IMR-90 (cell line): Measurements from ENCODE around the gene PLA2G3. TPM values are rescaled to one million over a fixed set of nuclear protein-coding genes. Genes with fewer than 3 reads are reported as not detected.

Source experiments
- ATAC-seq: fragments of 200-7000 bp; cut with Tn5 transposase; 2 replicates; pipeline ENCODE4 v1.9.1; 2020; ENCODE audit warnings: low read depth, mild to moderate bottlenecking, moderate library complexity
- BruUV-seq: library from RNA; stranded (reverse); fragments of 400-500 nt; replicated peaks from 2 replicates; lab custom pipeline; 2021; lab: Mats Ljungman, UMichigan
- CTCF ChIA-PET: fragments of 300-600 bp; formaldehyde crosslinking; extraction: SDS; loops from one replicate; lab custom pipeline; 2021; ENCODE audit warnings: antibody characterized with exemption; lab: Yijun Ruan, JAX
- POLR2A ChIA-PET: fragments of 300-600 bp; sonication (Branson Sonifier 250); formaldehyde crosslinking; loops from one replicate; lab custom pipeline; 2022; ENCODE audit warnings: antibody characterized with exemption; ENCODE audit not compliant: unreplicated experiment; lab: Charles Lee
- DNase-seq: peaks from one replicate; pipeline ENCODE4 v3.0.0; 2013
- H2AFZ ChIP-seq: replicated peaks from 2 replicates; pipeline ENCODE3; 2013; ENCODE audit warnings: low read length, mild to moderate bottlenecking; ENCODE audit not compliant: poor library complexity
- H2AK5ac ChIP-seq: 2 replicates; pipeline ENCODE4 v1.6.1; 2013; ENCODE audit warnings: low read depth, low read length, inconsistent platforms
- H2AK9ac ChIP-seq: replicated peaks from 2 replicates; pipeline ENCODE3; 2013; ENCODE audit warnings: mild to moderate bottlenecking, low read depth, low read length, moderate library complexity; ENCODE audit not compliant: poor library complexity
- H2BK120ac ChIP-seq: 2 replicates; pipeline ENCODE4 v1.6.1; 2013; ENCODE audit warnings: low read depth, low read length, inconsistent platforms
- H2BK15ac ChIP-seq: 3 replicates; pipeline ENCODE4 v1.6.1; 2013; ENCODE audit warnings: low read depth, low read length, inconsistent platforms
- H2BK20ac ChIP-seq: 2 replicates; pipeline ENCODE4 v1.6.1; 2013; ENCODE audit warnings: low read depth, mild to moderate bottlenecking, inconsistent platforms, low read length, moderate library complexity
- H2BK5ac ChIP-seq: 2 replicates; pipeline ENCODE4 v1.6.1; 2013; ENCODE audit warnings: mild to moderate bottlenecking, low read depth, low read length, inconsistent platforms; ENCODE audit not compliant: poor library complexity, severe bottlenecking
- H3K14ac ChIP-seq: replicated peaks from 2 replicates; pipeline ENCODE4 v1.6.1; 2013; ENCODE audit warnings: low read depth, low read length, inconsistent platforms
- H3K18ac ChIP-seq: 2 replicates; pipeline ENCODE4 v1.6.1; 2013; ENCODE audit warnings: low read depth, low read length, control low read depth
- H3K23ac ChIP-seq: 2 replicates; pipeline ENCODE4 v1.6.1; 2013; ENCODE audit warnings: low read depth, low read length, inconsistent platforms
- H3K27ac ChIP-seq: 2 replicates; pipeline ENCODE4 v1.5.1; 2013; ENCODE audit warnings: mild to moderate bottlenecking, control low read depth, low read length; ENCODE audit not compliant: insufficient read depth
- H3K27me3 ChIP-seq: 2 replicates; pipeline ENCODE4 v1.6.1; 2013; ENCODE audit warnings: low read length; ENCODE audit not compliant: control insufficient read depth, insufficient read depth
- H3K36me3 ChIP-seq: 2 replicates; pipeline ENCODE4 v1.6.1; 2013; ENCODE audit warnings: low read length, mixed read lengths; ENCODE audit not compliant: control insufficient read depth, insufficient read depth
- H3K4ac ChIP-seq: 2 replicates; pipeline ENCODE4 v1.6.1; 2013; ENCODE audit warnings: low read depth, low read length, inconsistent platforms
- H3K4me1 ChIP-seq: 2 replicates; pipeline ENCODE4 v1.6.1; 2013; ENCODE audit warnings: low read length, mixed read lengths; ENCODE audit not compliant: control insufficient read depth, insufficient read depth
- H3K4me2 ChIP-seq: 2 replicates; pipeline ENCODE4 v1.6.1; 2013; ENCODE audit warnings: low read depth, mild to moderate bottlenecking, control low read depth, low read length, moderate library complexity
- H3K4me3 ChIP-seq: 2 replicates; pipeline ENCODE4 v1.5.1; 2013; ENCODE audit warnings: low read depth, mild to moderate bottlenecking, control low read depth, low read length, moderate library complexity; ENCODE audit not compliant: insufficient read depth
- H3K56ac ChIP-seq: 2 replicates; pipeline ENCODE4 v1.6.1; 2013; ENCODE audit warnings: low read length, inconsistent platforms; ENCODE audit not compliant: insufficient read depth; ENCODE audit errors: extremely low read depth
- H3K79me1 ChIP-seq, 2 experiments: 2 replicates each; pipeline ENCODE4 v1.6.1; 2013; ENCODE audit warnings: low read length in 2 of 2, inconsistent platforms in 1 of 2, low read depth in 1 of 2
- H3K9ac ChIP-seq: 2 replicates; pipeline ENCODE4 v1.6.1; 2013; ENCODE audit warnings: low read depth, low read length, control low read depth
- H3K9me1 ChIP-seq: 2 replicates; pipeline ENCODE4 v1.6.1; 2013; ENCODE audit warnings: low read length, inconsistent platforms; ENCODE audit not compliant: insufficient read depth
- H3K9me3 ChIP-seq: 2 replicates; pipeline ENCODE4 v1.6.1; 2013; ENCODE audit warnings: low read length; ENCODE audit not compliant: control insufficient read depth, insufficient read depth
- H4K20me1 ChIP-seq: 2 replicates; pipeline ENCODE4 v1.6.1; 2013; ENCODE audit warnings: low read length, inconsistent platforms; ENCODE audit not compliant: insufficient read depth
- H4K5ac ChIP-seq: 2 replicates; pipeline ENCODE4 v1.6.1; 2013; ENCODE audit warnings: mild to moderate bottlenecking, low read depth, low read length, control low read depth
- H4K8ac ChIP-seq, 2 experiments: 2 replicates each; pipeline ENCODE4 v1.6.1; 2013; ENCODE audit warnings: low read depth in 2 of 2, low read length in 2 of 2, control low read depth in 1 of 2, inconsistent platforms in 1 of 2
- H4K91ac ChIP-seq: 2 replicates; pipeline ENCODE4 v1.6.1; 2013; ENCODE audit warnings: low read depth, low read length, inconsistent platforms; ENCODE audit not compliant: insufficient read depth
- CTCF ChIP-seq: conservative IDR thresholded peaks from 2 replicates; pipeline ENCODE4 v1.5.1; 2012; ENCODE audit warnings: mild to moderate bottlenecking, low read depth, low read length, improper control_type of control experiment
- MAZ ChIP-seq: IDR thresholded peaks from 2 replicates; pipeline ENCODE4 v1.6.1; 2012; ENCODE audit warnings: low read depth, mild to moderate bottlenecking, low read length, improper control_type of control experiment, moderate library complexity, borderline replicate concordance
- MXI1 ChIP-seq: IDR thresholded peaks from 2 replicates; pipeline ENCODE4 v1.6.1; 2012; ENCODE audit warnings: low read depth, mild to moderate bottlenecking, low read length, moderate library complexity, borderline replicate concordance
- POLR2A ChIP-seq: IDR thresholded peaks from 2 replicates; pipeline ENCODE4 v1.6.1; 2012; ENCODE audit warnings: mild to moderate bottlenecking, low read depth, low read length
- RAD21 ChIP-seq: IDR thresholded peaks from 2 replicates; pipeline ENCODE4 v1.6.1; 2012; ENCODE audit warnings: low read length, improper control_type of control experiment
- RCOR1 ChIP-seq: IDR thresholded peaks from 2 replicates; pipeline ENCODE4 v1.6.1; 2012; ENCODE audit warnings: mild to moderate bottlenecking, low read length, improper control_type of control experiment; ENCODE audit not compliant: insufficient replicate concordance
- WGBS, 2 experiments: methylation state at CpG; one replicate each; pipeline versions ENCODE4 v1.1.5 to v1.1.7; 2013; ENCODE audit warnings: missing lambda C conversion rate in 2 of 2; ENCODE audit not compliant: insufficient read length in 1 of 2; ENCODE audit errors: extremely low coverage in 2 of 2; 5-methylcytosine and 5-hydroxymethylcytosine counted together
- dilution Hi-C: fragments of 300-500 bp; cut with HindIII; formaldehyde crosslinking; loops from one replicate; pipeline ENCODE4 v1.14.3; 2018; ENCODE audit warnings: low sequenced_read_pairs; ENCODE audit not compliant: unreplicated experiment
- in situ Hi-C: fragments of 300-500 bp; cut with MboI; formaldehyde crosslinking; loops from 3 replicates; pipeline ENCODE4 v1.14.3; 2019; ENCODE audit warnings: low sequenced_read_pairs, inconsistent platforms, mixed read lengths
- intact Hi-C: fragments of 100-400 bp; cut with micrococcal nuclease; formaldehyde crosslinking; loops from 2 replicates; pipeline ENCODE4 v1.10.0; 2022
- polyA plus RNA-seq, 3 experiments: library from polyadenylated mRNA; depleted of rRNA; stranded (reverse); fragments of >200 nt; gene quantifications; 2 replicates each; pipeline ENCODE4 v1.2.3, GENCODE V29; 2012; ENCODE audit warnings: low replicate concordance in 1 of 3
- total RNA-seq: library from RNA; depleted of rRNA; stranded (reverse); fragments of >200 nt; gene quantifications from 2 replicates; pipeline ENCODE4 v1.2.3, GENCODE V29; 2012

The PLA2G3 gene
- total and polyA plus RNA-seq, 2 of the 4 experiments (the other 2 are of a cell fraction): under 0.01 to 0.12 TPM

GRCh38 chr22:31151872-31152271 is 11.6 kb upstream of the PLA2G3 start:
- H2AFZ ChIP-seq: no peak overlapping the region
- H2BK120ac ChIP-seq: 0 out of 2 replicates have a peak overlapping the region, but pooled peaks have one; percentile 0
- no peaks in the 10 kb centered on the region for H3K36me3 ChIP-seq
- H2BK20ac ChIP-seq: no peak overlapping the region
- intact Hi-C loops: no loop called here
- no peaks in the 10 kb centered on the region for H4K20me1 ChIP-seq
- no peaks in the 10 kb centered on the region for H3K9me3 ChIP-seq
- no peak overlapping the region for H4K91ac ChIP-seq
- ATAC-seq (no peak), DNase-seq (no peak)
- no peak overlapping the region for H2BK15ac ChIP-seq
- dilution Hi-C loops: no loop called here
- POLR2A ChIA-PET: no interaction called here
- no peak overlapping the region for H2AK5ac ChIP-seq
- H3K4me3 ChIP-seq: no peak overlapping the region
- no peak overlapping the region for H3K18ac ChIP-seq
- TF ChIP-seq RAD21 (no peak), MXI1 (no peak), CTCF (no peak), MAZ (no peak), POLR2A (no peak), RCOR1 (no peak)
- H3K4me1 ChIP-seq: peaks cover 18% of the 10 kb centered on the region
- H3K27ac ChIP-seq: no peak overlapping the region
- in situ Hi-C loops: no loop called here
- no peak overlapping the region for H3K4me2 ChIP-seq
- H3K14ac ChIP-seq: no peak overlapping the region
- no peak overlapping the region for H3K4ac ChIP-seq
- H4K5ac ChIP-seq: no peak overlapping the region
- no peak overlapping the region for H2AK9ac ChIP-seq
- WGBS, 2 experiments: no CpG with 5 or more reads among the region's 2 CpGs
- H3K9me1 ChIP-seq: peaks cover 15% of the 10 kb centered on the region
- 0 out of 4 replicates have a peak, but pooled peaks cover 0 to 10% of the 10 kb centered on the region in 2 experiments for H3K79me1 ChIP-seq
- CTCF ChIA-PET: no interaction called here
- H4K8ac ChIP-seq: no peak overlapping the region
- BruUV-seq: no TSS peak
- H3K23ac ChIP-seq: no peak overlapping the region
- no peak overlapping the region for H2BK5ac ChIP-seq
- no peaks in the 10 kb centered on the region for H3K27me3 ChIP-seq
- no peak overlapping the region for H3K9ac ChIP-seq
- H3K56ac ChIP-seq: no peak overlapping the region
